RPMI7951 (cell line): Measurements from ENCODE around the gene ATAD1. TPM values are rescaled to one million over a fixed set of nuclear protein-coding genes. Genes with fewer than 3 reads are reported as not detected.
"Not testable (repeated sequence)": the region's sequence is repeated elsewhere in the genome, so short reads cannot be mapped to it uniquely, and the experiment has no call there.

ENCODE experiments used
- DNase-seq: peaks from one replicate; pipeline ENCODE4 v3.0.0-alpha.2; 2012; ENCODE audit warnings: low read depth
- total RNA-seq: library from RNA; depleted of rRNA; stranded (reverse); fragments of >200 nt; shearing (Covaris generic); gene quantifications from 2 replicates; pipeline ENCODE4 v1.2.3, GENCODE V29; 2014

The ATAD1 gene
- total RNA-seq, 1 experiment from 2014 or later = not detected

DNA sequence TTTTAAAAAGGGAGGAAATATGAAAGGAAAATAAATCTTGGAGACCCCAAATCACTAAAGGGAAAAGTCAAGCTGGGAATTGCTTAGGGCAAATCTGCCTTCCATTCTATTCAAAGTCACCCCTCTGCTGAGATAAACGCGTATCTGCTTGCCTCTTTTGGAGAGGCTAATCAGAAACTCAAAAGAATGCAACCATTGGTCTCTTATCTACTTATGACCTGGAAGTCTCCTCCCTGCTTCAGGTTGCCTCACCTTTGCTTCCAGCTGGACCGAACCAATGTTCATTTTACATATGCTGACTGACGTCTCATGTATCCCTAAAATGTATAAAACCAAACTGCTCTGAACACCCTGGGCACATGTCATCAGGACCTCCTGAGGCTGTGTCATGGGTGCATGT lies 14.7 kb downstream of the ATAD1 start:
- DNase-seq = no peak

- not testable (repeated sequence) for DNase-seq
These were observed 16.1 kb downstream of the ATAD1 start for GRCh38 chr10:87801813-87802435.

DNA sequence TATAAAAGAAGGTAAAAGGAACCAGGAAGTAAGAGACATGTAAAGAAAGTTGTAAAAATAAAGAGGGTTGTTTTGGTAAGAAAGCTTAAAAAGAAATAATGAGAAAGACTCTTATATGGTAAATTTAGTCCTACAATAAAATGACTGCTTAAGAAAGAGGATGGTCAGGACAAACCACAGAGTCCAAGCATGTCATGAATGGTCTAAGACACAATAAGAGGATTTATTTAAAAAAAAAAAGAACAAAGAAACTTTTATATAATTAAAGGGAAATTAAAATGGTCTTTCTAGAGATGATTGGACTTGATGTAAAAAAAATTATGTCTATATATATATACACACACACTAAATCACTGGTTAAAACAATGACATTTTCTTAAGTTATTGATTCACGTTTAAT lies 18.2 kb downstream of the ATAD1 start:
- DNase-seq = no peak

DNA sequence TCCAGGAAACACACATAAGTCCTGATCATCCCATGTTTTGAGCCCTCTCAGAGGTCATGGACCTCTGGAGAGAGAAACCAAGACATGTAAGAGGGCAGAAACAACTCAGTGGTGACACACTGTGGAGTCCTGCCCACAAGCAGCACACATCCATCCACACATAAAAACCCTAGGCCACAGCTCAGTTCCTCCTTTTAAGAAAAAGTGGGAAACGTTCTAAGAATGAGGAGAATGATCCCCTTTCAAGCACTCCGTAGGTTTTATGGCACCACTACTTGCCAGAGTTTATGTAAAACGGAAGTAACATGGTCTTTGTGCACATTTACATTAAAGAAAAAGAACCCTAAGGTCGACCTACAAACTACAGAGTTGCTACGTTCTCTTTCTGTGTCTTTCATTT lies 19.9 kb downstream of the ATAD1 start:
- DNase-seq = no peak

DNA sequence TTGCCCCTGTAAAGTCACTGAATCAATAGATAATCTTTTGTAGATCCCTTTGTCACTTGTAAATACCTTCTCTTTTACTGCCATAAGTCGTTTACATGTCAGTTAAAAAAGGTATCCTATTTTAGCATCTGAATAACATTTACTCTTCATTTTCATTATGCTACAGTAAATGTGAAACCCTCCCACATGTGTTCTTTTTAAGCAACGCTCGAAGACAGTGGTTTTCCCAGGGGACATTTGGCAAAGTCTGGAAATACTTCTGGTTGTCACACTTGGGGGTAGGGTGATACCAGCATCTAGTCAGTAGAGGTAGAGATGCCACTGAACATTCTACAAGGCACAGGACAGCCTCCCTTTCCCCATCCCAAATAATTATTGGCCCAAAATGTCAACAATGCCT lies 23.7 kb downstream of the ATAD1 start:
- DNase-seq = peak; percentile 20

DNA sequence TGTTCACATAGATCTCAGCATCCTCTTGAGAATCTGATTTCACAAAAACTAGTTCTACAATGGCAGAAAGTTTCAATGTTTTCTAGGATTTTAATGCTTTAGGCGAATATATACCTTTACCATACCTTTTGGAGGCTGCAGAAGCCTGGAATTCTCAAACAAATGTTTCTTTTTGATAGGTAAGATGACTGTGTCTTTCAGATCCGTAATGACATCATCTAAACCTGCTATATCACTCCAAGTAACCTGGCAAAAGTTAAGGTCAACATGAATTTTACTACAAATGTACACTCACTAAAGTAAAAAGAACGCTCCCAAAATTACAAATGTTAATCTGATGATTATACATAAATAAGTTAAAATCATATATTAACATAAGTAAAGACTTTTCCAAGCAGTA lies 27.8 kb downstream of the ATAD1 start:
- DNase-seq = no peak

DNA sequence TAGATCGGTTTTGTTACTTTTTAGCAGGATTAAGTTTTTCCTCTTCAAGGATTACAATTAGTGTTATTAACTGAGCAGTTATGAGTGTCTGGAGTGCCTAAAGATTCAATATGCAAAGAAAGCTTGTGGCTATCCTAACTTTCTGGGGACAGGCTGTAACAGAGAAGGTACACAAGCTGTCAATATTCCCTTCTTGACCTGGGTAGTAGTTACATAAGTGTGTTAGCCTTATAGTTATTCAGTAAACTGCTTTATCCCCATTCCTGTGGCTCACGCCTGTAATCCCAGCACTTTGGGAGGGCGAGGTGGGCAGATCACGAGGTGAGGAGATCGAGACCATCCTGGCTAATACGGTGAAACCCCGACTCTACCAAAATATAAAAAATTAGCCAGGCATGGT lies 31.6 kb downstream of the ATAD1 start:
- DNase-seq = no peak

GRCh38 chr10:87782721-87783120 lies 35.3 kb downstream of the ATAD1 start:
- DNase-seq = no peak

- DNase-seq = no peak
These were observed 36.5 kb downstream of the ATAD1 start for GRCh38 chr10:87781545-87781944.

DNA sequence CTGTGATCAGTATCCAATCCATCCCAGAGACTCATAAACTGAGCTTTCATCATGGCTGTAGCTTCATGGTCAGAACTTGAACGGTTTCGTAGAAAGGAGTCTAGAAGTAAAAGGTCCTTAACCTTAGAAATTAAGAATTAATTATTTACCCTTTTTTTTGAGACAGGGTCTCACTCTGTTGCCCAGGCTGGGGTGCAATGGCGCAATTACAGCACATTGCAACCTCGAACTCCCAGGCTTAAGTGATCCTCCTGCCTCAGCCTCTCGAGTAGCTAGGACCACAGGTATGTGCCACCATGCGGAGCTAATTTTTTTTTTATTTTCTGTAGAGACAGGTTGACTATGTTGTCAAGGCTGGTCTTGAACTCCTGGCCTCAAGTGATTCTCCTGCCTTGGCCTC lies 41.7 kb downstream of the ATAD1 start:
- no peak for DNase-seq

DNA sequence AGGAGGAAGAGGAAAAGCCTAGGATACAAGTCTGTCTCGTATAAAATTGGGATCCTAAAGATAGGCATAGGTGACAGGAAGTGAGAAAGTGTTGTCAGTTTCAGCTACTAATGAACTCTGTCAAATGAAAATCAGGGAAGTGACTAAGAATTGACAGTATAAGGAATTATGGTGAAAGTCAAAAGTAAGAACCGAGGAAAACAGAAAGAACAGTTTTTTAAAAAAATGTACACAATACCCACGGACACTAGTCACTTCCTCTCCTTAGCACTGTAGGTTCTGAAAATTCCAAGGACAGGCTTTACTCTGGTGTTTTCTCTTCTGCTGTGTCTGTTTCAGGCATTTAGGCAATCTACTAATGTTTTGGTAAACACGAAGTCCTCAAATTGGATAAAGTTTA lies 42.3 kb downstream of the ATAD1 start:
- DNase-seq = peak; percentile 22

DNA sequence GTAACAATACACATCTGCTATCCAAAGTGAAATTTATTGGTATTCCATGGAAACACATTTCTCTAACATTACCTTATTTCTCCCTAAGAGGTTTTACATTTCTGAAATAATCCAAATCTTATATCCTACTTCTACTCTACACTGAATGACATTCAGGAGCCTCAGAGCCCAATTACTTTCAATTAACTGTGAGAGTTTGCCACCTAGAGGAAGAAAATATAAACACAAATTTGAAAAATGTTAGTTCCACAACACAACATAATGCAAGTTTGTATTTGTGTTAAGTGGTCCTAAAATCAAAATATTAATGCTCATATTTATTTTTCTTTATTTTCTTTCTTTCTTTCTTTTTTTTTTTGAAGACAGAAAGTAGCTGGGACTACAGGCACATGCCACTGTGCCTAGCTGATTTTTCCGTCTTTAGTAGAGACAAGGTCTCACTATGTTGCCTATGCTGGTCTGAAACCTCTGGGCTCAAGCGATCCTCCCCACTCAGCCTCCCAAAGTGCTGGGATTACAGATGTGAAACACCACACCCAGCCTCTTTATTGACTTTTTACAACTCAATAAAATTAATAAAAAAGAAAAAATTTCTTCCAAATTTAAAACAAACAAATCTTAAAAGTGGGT lies 46.0 kb downstream of the ATAD1 start:
- DNase-seq = peak; percentile 35

GRCh38 chr10:87767253-87767652 lies 50.8 kb downstream of the ATAD1 start:
- DNase-seq = peak; percentile 56

- no peak for DNase-seq
These were observed 52.2 kb downstream of the ATAD1 start for GRCh38 chr10:87765666-87766376.

GRCh38 chr10:87764072-87764934 lies 53.7 kb downstream of the ATAD1 start:
- DNase-seq = no peak

DNA sequence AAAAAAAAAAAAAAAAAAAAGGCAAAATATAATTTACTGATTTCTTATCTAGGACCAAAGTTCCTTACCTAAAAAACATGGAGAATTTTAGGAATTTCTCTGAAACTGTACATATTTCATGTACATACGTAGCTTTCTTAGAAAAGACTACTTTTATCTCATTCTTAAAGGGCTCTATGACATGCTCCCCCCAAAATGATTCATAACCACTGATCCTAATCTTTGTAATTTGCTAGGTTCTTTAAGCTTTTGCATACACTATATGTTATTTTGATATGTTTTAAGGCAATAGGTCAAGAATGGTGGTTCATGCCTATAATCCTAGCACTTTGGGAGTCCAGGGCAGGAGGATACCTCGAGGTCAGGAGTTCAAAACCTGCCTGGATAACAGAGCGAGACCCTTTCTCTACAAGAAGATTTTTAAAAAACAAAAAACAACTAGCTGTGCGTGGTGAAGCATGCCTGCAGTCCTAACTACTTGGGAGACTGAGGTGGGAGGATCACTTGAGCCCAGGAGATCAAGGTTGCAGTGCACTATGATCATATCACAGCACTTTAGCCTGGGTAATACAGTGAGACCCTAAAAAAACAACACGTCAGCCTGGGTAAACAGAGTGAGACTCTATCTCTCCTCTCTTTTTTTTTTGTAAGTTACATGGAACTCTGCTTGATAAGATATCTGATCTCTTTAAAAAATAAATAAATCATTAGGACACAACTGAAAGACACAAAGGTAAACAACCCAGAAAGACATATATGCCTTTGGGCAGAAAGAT lies 54.8 kb downstream of the ATAD1 start:
- DNase-seq = no peak

- DNase-seq = peak; percentile 76
These were observed 56.1 kb downstream of the ATAD1 start for GRCh38 chr10:87761892-87762291.

GRCh38 chr10:87761153-87761552 lies 56.9 kb downstream of the ATAD1 start:
- no peak for DNase-seq

DNA sequence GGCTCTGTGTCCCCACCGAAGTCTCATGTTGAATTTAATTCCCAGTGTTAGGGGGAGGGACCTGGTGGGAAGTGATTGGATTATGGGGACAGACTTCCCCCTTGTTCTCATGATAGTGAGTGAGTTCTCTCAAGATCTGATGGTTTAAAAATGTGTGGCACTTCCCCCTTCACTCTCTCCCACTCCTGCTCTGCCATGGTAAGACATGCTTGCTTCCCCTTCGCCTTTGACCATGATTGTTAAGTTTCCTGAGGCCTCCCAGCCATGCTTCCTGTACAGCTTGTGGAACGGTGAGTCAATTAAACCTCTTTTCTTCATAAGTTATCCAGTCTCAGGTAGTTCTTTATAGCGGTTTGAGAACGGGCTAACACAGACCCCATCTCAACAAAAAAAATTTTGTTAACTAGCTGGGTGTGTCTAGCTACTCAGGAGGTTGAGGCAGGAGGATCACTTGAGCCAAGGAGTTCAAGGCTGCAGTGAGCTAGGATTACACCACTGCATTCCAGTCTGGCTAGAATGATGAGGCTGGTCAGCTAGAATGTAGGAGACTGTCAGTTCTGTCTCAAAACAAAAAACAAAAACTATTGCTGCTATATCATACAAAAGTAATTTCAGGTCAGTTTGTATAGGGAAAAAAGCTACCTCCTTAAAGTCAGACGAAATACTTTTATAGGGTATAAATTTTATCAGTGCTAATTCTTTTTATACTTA lies 57.7 kb downstream of the ATAD1 start:
- no peak for DNase-seq

DNA sequence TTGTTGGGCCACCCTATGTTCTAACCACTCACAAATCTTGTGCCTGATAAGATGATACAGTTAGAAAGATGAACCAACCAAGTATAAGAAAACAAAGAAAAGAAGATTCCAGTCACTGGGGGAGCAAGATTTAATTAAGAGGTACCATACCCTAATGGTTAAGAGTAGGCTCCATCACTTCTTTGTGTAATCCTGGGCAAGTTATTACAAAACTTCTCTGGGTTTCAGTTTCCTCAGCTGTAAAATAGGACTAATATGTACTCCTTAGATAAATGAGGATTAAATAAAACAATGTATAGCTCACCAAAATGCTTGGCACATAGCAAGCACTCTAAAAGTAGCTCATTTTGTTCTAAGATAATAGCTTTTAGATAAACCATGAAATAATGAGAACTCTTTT lies 58.5 kb downstream of the ATAD1 start:
- DNase-seq = no peak

- DNase-seq = no peak
These were observed 60.3 kb downstream of the ATAD1 start for GRCh38 chr10:87757685-87758084.
